Activated CD4-positive, alpha-beta T cell treated with anti-CD3 and anti-CD28 coated beads for 36 hours (primary cell): ENCODE results near the gene SPACA4. TPM values are rescaled to one million over a fixed set of nuclear protein-coding genes. Genes with fewer than 3 reads are reported as not detected.

Experiments used
- ATAC-seq: fragments of 200-7000 bp; cut with Tn5 transposase; one replicate; pipeline ENCODE4 v1.10.0; 2021; ENCODE audit warnings: mild to moderate bottlenecking, moderate library complexity
- CTCF ChIA-PET: fragments of 350-600 bp; sonication (Branson Sonifier 250); formaldehyde crosslinking; loops from one replicate; lab custom pipeline; 2021; ENCODE audit warnings: antibody characterized with exemption; lab: Charles Lee
- POLR2A ChIA-PET: fragments of 350-600 bp; sonication (Branson Sonifier 250); formaldehyde crosslinking; loops from one replicate; lab custom pipeline; 2021; ENCODE audit warnings: antibody characterized with exemption, inconsistent platforms; lab: Charles Lee
- DNase-seq: peaks from one replicate; pipeline ENCODE4 v3.0.0-alpha.2; 2020
- H3K27ac Mint-ChIP-seq: one replicate; pipeline ENCODE4 v1.8.0; 2021; ENCODE audit warnings: mixed read lengths
- H3K27me3 Mint-ChIP-seq: one replicate; pipeline ENCODE4 v1.8.0; 2021; ENCODE audit warnings: mixed read lengths
- H3K36me3 Mint-ChIP-seq: one replicate; pipeline ENCODE4 v1.8.0; 2021; ENCODE audit warnings: low read depth, mixed read lengths
- H3K4me1 Mint-ChIP-seq: one replicate; pipeline ENCODE4 v1.8.0; 2021; ENCODE audit warnings: mixed read lengths
- H3K4me3 Mint-ChIP-seq: one replicate; pipeline ENCODE4 v1.8.0; 2021; ENCODE audit warnings: mild to moderate bottlenecking, moderate library complexity, mixed read lengths
- H3K9me3 Mint-ChIP-seq: one replicate; pipeline ENCODE4 v1.8.0; 2021; ENCODE audit warnings: low read depth, mixed read lengths
- intact Hi-C, 2 experiments: fragments of 100-400 bp; cut with DNase I in 1 of 2; cut with micrococcal nuclease in 1 of 2; formaldehyde crosslinking; loops; one replicate each; pipeline versions ENCODE4 v1.14.2 to v1.15.1; 2022 to 2024; cut with DNase I, micrococcal nuclease
- total RNA-seq, 2 experiments: library from RNA; stranded (reverse); gene quantifications; one replicate each; pipeline ENCODE4 v1.2.3, GENCODE V29; 2021

The SPACA4 gene
- total RNA-seq, 2 experiments from 2014 or later, result not detected

DNA sequence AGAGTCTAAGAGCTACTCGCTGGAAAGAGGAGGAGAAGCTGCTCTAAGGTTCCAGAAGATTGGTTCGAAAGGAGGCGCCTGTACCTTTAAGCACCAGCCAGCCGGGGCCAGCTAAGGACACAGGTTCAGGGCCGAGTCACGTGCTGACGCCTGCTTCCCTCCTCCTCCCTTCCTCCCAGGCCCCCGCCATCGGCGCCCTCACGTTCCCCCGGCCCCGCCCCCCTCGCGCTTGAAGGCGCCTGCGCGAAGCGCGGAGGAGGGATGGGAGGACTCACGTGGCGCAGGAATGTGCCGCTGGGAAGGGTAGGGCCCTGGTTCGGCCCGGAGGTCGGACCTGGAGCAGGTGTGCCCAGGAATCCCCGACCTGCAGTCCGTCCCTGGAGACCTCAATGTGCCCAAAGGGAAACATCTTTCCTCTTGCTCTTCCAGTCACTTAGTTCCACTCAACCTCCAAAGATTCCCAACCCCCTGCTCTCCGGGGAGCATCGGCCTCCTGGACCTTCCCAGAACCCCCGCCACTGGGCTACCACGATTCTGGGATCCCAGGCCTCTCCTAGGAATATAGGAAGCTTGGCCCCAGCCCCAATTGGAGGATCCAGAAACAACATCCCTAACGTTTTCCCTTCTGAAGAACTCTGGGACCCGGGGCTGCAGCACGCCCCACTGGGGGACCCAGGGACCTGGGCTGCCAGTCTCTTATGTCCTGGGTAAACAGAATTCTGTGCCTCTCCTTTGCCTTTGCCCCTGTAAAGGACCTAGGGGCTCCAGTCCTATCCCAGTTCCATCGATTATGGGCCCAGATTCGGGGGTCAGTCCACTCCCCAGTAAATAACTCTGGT is 28.1 kb downstream of the SPACA4 start:
- ATAC-seq (peak; percentile 43), DNase-seq (peak; percentile 97)
- intact Hi-C loops, result loop anchor here (1.0 to 10.0 kb wide), 12 partner anchors 10 to 1520 kb away; partner anchors contain the start of genes FTL (in 2 of the 2), RPL18 (in 2 of the 2), SPHK2 (in 2 of the 2) and ALDH16A1 (in 1 of the 2)
- CTCF ChIA-PET, result interaction anchor here (0.5 to 2.2 kb wide), 7 partner anchors 10 to 225 kb away, joined by 3 to 6 read pairs (median 3); partner anchors contain the start of gene CA11
- Mint-ChIP-seq H3K4me3 (peak overlapping the region; percentile 74), H3K36me3 (peaks cover 13% of the 10 kb centered on the region), H3K4me1 (peaks cover 57% of the 10 kb centered on the region), H3K27ac (peak overlapping the region; percentile 94), H3K9me3 (no peaks in the 10 kb centered on the region), H3K27me3 (no peaks in the 10 kb centered on the region)
- POLR2A ChIA-PET, result interaction anchor here (0.6 to 1.6 kb wide), 5 partner anchors 11 to 24 kb away, joined by 3 to 7 read pairs (median 4); partner anchors contain the start of genes CA11, RPL18 and SPHK2

DNA sequence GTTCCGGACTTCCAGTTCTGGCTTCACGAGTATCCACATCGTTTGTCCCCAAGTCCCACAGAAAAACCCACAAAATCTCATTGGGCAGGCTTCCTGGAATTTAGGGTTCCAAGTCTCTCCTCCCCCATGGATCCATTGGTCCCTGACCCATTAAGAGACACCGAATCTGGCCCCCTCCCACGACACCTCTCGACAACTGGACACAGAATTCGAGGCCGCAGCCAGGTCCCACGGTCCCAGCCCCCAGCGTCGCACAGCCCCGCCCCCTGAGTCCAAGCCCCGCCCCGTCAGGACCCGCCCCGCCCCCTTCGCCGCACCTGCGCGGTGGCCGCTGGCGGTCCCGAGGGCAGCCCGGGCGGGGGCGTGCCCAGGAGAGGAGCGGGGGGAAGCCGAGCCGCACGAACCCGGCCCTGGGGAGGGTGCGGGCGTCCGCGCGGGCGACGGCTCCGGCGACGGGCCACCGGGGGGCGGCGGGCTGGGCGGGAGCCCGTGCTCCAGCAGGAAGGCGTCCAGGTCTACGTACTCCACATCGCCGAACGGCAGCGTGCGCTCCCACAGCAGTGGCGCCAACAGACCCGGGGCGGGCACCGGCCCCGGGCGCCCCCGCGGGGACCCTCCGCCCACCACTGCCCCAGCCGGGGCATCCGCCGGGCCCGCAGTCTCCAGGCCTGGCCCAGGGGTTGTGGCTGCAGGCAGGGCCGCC is 28.9 kb downstream of the SPACA4 start:
- CTCF ChIA-PET, result interaction anchor here (1.2 kb wide), 1 partner anchor 47 kb away, joined by 3 read pairs; no protein-coding TSS in a partner anchor
- POLR2A ChIA-PET, result no interaction called here
- Mint-ChIP-seq H3K4me1 (peaks cover 59% of the 10 kb centered on the region), H3K4me3 (peak overlapping the region; percentile 83), H3K9me3 (no peaks in the 10 kb centered on the region), H3K27ac (peak overlapping the region; percentile 88), H3K27me3 (no peaks in the 10 kb centered on the region), H3K36me3 (peaks cover 11% of the 10 kb centered on the region)
- intact Hi-C loops, result loop anchor here (1.0 to 10.0 kb wide), 10 partner anchors 103 to 1521 kb away; partner anchors contain the start of genes FTL (in 2 of the 2), ALDH16A1 (in 1 of the 2), CYTH2 (in 1 of the 2) and NOSIP (in 1 of the 2)
- DNase-seq, result peak; percentile 88
- ATAC-seq, result peak; percentile 21

DNA sequence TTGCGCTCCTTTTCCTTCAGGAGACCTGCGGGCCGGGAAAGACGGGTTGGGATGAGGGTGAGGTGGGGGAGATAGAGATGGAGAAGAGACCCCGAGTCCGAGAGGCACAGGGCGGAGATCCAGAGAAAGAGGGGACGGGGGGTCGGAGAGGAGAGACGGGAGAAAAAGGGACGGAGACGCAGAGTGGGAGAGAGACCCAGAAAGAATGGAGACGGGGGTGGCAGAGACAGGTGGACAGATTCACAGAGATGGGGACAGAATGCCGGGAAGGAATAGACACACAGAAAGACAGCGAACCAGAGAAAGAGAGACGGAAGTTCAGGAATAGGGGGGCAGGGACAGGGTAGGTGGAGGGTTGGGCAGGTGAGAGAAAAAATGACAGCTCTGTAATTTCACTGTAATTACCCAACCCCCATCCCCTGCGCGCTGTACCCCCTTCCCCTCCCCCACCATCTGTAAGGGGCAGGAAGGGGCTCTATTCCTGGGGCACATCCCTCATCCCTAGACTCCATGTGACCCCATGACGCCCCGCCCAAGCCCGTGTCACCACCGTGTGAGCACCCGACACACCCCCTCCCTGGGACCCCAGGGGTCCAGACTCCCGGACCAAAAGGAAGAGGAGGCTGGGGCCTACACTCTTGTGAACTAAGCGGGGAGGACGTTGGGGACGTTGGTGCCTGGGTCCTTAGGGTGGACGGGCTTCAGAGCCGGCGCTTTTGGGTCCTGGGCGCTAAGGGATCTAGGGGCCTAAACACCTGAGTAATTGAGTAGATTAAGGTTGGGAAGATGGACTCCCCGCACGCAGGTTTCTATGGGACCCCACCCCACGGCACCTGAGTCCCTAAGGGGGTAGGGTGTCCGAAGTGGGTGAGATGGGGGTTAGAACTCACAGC is 29.7 kb downstream of the SPACA4 start:
- intact Hi-C loops, result loop anchor here (1.0 to 10.0 kb wide), 11 partner anchors 102 to 1521 kb away; partner anchors contain the start of genes FTL (in 2 of the 2), ALDH16A1 (in 1 of the 2), CYTH2 (in 1 of the 2) and NOSIP (in 1 of the 2)
- ATAC-seq, result no peak
- H3K27ac Mint-ChIP-seq, result peak overlapping the region; percentile 85
- H3K36me3 Mint-ChIP-seq, result peaks cover 11% of the 10 kb centered on the region
- no peaks in the 10 kb centered on the region for H3K27me3 Mint-ChIP-seq
- H3K4me3 Mint-ChIP-seq, result peak overlapping the region; percentile 83
- ChIA-PET CTCF (no interaction called here), POLR2A (interaction anchor here (1.3 kb wide), 1 partner anchor 17 kb away, joined by 3 read pairs; the partner anchor contains the start of genes RPL18 and SPHK2)
- no peaks in the 10 kb centered on the region for H3K9me3 Mint-ChIP-seq
- peaks cover 57% of the 10 kb centered on the region for H3K4me1 Mint-ChIP-seq
- peak; percentile 49 for DNase-seq

- Mint-ChIP-seq H3K36me3 (peaks cover 11% of the 10 kb centered on the region), H3K27ac (peak within 1 kb of the TSS; percentile 99), H3K4me3 (peak within 1 kb of the TSS; percentile 83), H3K4me1 (peaks cover 57% of the 10 kb centered on the region), H3K27me3 (no peaks in the 10 kb centered on the region), H3K9me3 (no peaks in the 10 kb centered on the region)
- DNase-seq, result peak; percentile 62
- ChIA-PET CTCF (interaction anchor here (0.7 kb wide), 1 partner anchor 273 kb away, joined by 4 read pairs; the partner anchor contains the start of gene TMEM143), POLR2A (interaction anchor here (1.3 kb wide), 1 partner anchor 18 kb away, joined by 3 read pairs; the partner anchor contains the start of genes RPL18 and SPHK2)
- ATAC-seq, result no peak
- intact Hi-C loops, result loop anchor here (1.0 to 10.0 kb wide), 10 partner anchors 77 to 1522 kb away; partner anchors contain the start of genes FTL (in 2 of the 2), ALDH16A1 (in 1 of the 2), GYS1 (in 1 of the 2) and NOSIP (in 1 of the 2)
Measured at GRCh38 chr19:48636859-48637448, 30.4 kb downstream of the SPACA4 start, which contains the start of gene DBP. TSS of gene DBP (minus strand) at chr19:48637379. CDS start at chr19:48636994, 385 bp downstream.

DNA sequence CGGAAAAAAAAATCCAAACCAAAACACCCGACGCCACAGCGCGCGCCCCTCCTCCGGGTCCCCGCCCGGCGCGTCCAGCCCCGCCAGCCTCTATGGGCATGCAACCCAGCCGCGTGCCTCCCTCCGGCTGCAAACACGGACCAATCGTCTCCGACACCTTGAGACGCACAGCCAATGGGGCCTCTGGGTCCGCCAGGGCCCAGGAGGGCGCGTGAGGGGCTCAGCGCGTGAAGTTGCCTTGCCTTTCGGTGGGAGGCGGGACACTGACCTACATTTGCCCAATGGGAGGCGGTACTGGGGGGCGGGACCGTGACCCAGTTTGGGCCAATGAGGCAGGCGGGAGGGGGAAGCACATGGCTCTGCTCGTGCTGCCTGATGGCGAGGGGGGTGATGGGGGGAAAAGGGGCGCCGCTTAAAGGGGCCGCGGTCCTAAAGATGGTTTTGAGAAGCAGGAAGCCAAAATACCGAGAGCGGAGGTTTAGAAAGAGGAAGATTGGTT is 31.0 kb downstream of the SPACA4 start:
- Mint-ChIP-seq H3K4me1 (peaks cover 54% of the 10 kb centered on the region), H3K27ac (peak overlapping the region; percentile 99), H3K27me3 (no peaks in the 10 kb centered on the region), H3K4me3 (peak overlapping the region; percentile 83), H3K9me3 (no peaks in the 10 kb centered on the region), H3K36me3 (peaks cover 11% of the 10 kb centered on the region)
- ChIA-PET POLR2A (interaction anchor here (1.3 kb wide), 1 partner anchor 18 kb away, joined by 3 read pairs; the partner anchor contains the start of genes RPL18 and SPHK2), CTCF (interaction anchor here (0.7 kb wide), 1 partner anchor 274 kb away, joined by 4 read pairs; the partner anchor contains the start of gene TMEM143)
- DNase-seq, result peak; percentile 98
- ATAC-seq, result peak; percentile 75
- intact Hi-C loops, result loop anchor here (1.0 to 10.0 kb wide), 10 partner anchors 77 to 1523 kb away; partner anchors contain the start of genes FTL (in 2 of the 2), ALDH16A1 (in 1 of the 2), GYS1 (in 1 of the 2) and NOSIP (in 1 of the 2)

DNA sequence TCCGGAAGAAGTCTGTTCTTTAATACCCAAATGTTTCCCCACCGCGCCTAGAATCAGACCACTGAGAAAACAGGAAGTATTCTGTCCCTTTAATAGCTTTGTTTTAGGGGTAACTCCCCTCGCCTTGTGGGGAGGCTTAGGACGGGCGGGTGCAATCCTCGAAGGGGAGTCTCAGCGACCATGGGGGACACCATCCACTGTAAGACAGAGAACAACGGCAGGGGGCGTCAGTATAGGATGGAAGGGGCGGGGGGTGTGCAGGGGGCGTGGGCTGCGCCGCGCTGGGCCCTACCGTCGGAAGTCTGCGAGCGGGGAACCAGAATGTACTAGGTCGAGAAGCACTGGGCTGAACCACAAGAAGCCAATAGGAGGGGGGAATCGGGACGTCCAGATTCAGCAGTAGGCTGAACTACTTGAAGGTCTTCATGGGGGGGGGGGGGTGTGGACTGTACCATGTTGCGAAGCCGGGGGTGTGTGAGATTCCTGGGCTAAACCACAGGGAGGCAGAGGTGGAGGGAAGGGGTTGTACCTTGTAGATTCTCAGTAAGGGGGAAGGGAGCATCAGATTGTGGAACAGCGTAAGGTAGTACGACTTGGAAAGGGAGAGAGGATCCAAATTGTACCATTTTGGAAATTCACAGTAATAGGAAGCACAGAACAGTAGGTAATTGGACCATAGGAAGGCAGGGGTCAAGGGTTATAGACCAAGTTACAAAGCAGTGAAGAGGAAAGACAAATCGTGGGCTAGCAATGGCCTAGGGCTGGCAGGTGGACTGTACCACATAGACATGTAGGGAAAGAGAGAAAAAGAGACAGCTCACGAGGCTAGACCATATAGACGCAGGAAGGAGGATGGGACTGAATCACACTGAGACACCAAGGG is 31.6 kb downstream of the SPACA4 start:
- Mint-ChIP-seq H3K36me3 (peaks cover 11% of the 10 kb centered on the region), H3K9me3 (no peaks in the 10 kb centered on the region), H3K4me3 (peak overlapping the region; percentile 83), H3K27ac (peak overlapping the region; percentile 99), H3K4me1 (peaks cover 48% of the 10 kb centered on the region), H3K27me3 (no peaks in the 10 kb centered on the region)
- ATAC-seq (peak; percentile 16), DNase-seq (peak; percentile 85)
- intact Hi-C loops, result loop anchor here (1.0 to 10.0 kb wide), 12 partner anchors 8 to 1523 kb away; partner anchors contain the start of genes FTL (in 2 of the 2), ALDH16A1 (in 1 of the 2), C19orf73 (in 1 of the 2) and CA11 (in 1 of the 2)
- CTCF ChIA-PET, result no interaction called here
- POLR2A ChIA-PET, result interaction anchor here (0.6 to 1.3 kb wide), 2 partner anchors 19 to 323 kb away, joined by 3 to 5 read pairs; partner anchors contain the start of genes RPL18 and SPHK2

DNA sequence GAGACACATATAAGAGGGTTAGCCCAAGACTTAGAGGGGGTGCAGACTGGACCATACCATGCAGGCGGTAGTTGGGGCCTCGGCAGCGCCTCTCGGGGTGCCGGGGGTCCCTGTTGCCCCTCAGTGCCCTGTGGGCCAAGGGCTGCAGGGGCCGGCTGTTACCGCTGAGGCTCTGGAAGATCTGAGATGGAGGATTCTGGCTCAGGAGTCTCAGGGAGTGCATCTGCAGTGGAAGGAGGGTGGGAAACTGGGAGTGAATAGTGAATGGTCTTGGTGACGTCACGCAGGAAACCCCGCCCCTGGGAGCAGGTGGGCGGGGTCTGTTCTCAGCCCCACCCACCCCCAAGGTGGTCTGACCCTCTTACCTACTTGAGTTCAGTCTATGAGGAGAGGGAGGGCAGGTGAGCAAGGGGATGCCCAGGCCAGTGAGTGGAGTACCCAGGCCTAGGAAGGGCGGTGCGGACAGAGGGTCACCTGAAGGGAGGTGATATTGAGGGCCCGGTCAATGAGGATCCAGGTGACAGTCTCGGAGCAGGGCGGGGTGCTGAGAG is 32.4 kb downstream of the SPACA4 start:
- ChIA-PET POLR2A (no interaction called here), CTCF (no interaction called here)
- peak overlapping the region; percentile 83 for H3K4me3 Mint-ChIP-seq
- no peaks in the 10 kb centered on the region for H3K9me3 Mint-ChIP-seq
- peak; percentile 33 for DNase-seq
- peak overlapping the region; percentile 99 for H3K27ac Mint-ChIP-seq
- no peak for ATAC-seq
- intact Hi-C loops, result loop anchor here (1.0 to 10.0 kb wide), 8 partner anchors 7 to 1524 kb away; partner anchors contain the start of genes FTL (in 2 of the 2), ALDH16A1 (in 1 of the 2), C19orf73 (in 1 of the 2) and CA11 (in 1 of the 2)
- H3K27me3 Mint-ChIP-seq, result no peaks in the 10 kb centered on the region
- H3K36me3 Mint-ChIP-seq, result peaks cover 11% of the 10 kb centered on the region
- peaks cover 42% of the 10 kb centered on the region for H3K4me1 Mint-ChIP-seq
